Measurements from ENCODE around the gene NPAS3.

Gene NPAS3

GRCh38 chr14:33486332-33486890, 547.7 kb downstream of the NPAS3 start:
- no peak for TF ChIP-seq CTCF (IDR thresholded peaks at IDR 0.05; ENCODE audit: insufficient read depth, low read depth, low read length, missing control alignments)
- no peak for DNase-seq (ENCODE audit: low read depth)

GRCh38 chr14:33488582-33488981, 549.9 kb downstream of the NPAS3 start:
- no peak for TF ChIP-seq CTCF (IDR thresholded peaks at IDR 0.05; ENCODE audit: insufficient read depth, low read depth, low read length, missing control alignments)
- H3K4me3 ChIP-seq (ENCODE audit: low read depth, low read length): no peak overlapping the region
- no peak for DNase-seq (ENCODE audit: low read depth)

More at GRCh38 chr14:33486332-33486890, 547.7 kb downstream of the NPAS3 start:
- H3K4me3 ChIP-seq (ENCODE audit: low read depth, low read length): no peak overlapping the region

DNA sequence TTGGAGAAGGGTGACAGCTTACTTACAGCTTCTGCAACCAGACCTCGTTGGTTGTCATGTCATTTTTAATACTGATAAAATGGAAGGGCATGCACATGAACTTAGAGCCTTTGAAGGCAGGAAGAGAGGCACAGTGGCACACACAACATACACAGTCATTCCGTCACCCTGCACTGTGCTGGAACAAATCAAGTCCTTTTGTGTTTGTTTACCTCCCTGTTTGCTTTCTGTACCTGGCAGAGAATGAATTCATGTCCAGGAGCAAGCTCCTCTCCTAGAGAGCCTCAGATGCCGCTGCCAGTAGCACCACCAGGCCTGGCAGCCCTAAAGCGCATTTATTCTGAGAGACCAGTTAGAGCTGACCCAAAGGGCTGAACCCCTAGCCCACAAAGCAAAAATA, 551.9 kb downstream of the NPAS3 start:
- no peak for DNase-seq (ENCODE audit: low read depth)
- TF ChIP-seq CTCF (IDR thresholded peaks at IDR 0.05; ENCODE audit: insufficient read depth, low read depth, low read length, missing control alignments): no peak
- H3K4me3 ChIP-seq (ENCODE audit: low read depth, low read length): no peak overlapping the region

- no peak for DNase-seq (ENCODE audit: low read depth)
- TF ChIP-seq CTCF (IDR thresholded peaks at IDR 0.05; ENCODE audit: insufficient read depth, low read depth, low read length, missing control alignments): no peak
Measured at GRCh38 chr14:33491112-33491511, 552.4 kb downstream of the NPAS3 start.

DNA sequence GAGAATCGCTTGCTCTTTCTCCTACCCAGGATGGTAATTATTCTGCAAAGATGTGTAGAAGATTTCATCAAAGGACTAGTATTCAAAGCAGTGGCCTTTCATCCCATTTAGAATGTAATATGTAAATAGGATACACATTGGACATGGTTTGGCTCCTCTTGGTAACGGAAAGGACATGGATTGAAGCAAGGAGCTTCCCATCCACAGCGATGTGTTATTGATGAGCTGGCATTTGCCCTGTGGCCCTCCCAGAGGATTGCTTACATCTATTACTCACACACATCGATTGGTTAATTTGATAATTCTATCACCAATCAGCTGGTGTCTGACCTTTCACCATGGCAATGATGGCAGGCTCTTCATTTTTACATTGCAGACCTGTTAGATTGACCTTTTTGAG, 553.8 kb downstream of the NPAS3 start:
- no peak for TF ChIP-seq CTCF (IDR thresholded peaks at IDR 0.05; ENCODE audit: insufficient read depth, low read depth, low read length, missing control alignments)
- no peak for DNase-seq (ENCODE audit: low read depth)
- no peak overlapping the region for H3K4me3 ChIP-seq (ENCODE audit: low read depth, low read length)

More at GRCh38 chr14:33491112-33491511, 552.4 kb downstream of the NPAS3 start:
- H3K4me3 ChIP-seq (ENCODE audit: low read depth, low read length): no peak overlapping the region

DNA sequence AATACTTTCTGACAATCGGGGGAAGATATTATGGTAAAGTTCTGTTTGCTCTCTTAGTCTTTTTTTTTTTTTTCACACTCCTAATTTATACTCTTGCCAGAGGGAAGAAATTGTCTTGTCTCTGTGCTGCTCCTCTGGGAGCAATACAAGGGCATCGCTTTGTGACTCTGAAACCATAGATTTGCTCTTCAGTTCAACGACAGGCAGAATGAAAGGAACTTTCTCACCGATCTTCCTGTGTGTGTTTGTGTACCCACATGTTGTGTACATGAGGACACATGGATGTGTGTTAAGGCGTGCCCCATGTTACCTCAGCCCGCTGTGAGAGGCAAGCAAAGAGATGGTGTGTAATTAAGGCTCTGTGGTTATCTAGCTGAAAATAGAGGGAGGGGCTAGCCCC, 554.6 kb downstream of the NPAS3 start:
- no peak for DNase-seq (ENCODE audit: low read depth)
- H3K4me3 ChIP-seq (ENCODE audit: low read depth, low read length): no peak overlapping the region
- TF ChIP-seq CTCF (IDR thresholded peaks at IDR 0.05; ENCODE audit: insufficient read depth, low read depth, low read length, missing control alignments): no peak

DNA sequence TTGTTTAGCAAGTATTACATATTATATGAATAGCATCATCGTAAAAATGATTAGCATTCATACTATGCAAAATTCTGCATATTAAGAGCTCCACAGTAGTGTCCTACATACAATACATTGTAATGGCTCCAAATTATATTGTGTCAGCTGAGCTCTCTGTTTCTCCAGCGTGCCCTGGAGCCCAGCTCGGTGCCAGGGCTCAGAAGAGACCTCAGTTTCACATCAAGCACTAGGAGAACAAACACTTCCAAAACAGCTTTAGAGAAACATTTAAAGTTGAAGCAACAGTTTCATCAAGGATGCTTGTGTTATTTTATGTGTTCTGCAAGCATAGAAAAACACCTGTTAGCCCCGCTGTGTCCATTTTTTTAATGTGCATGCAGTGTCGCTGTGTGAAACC, 555.3 kb downstream of the NPAS3 start:
- no peak for TF ChIP-seq CTCF (IDR thresholded peaks at IDR 0.05; ENCODE audit: insufficient read depth, low read depth, low read length, missing control alignments)
- H3K4me3 ChIP-seq (ENCODE audit: low read depth, low read length): no peak overlapping the region
- DNase-seq (ENCODE audit: low read depth): no peak
